Neural cell (in vitro differentiated cells): ENCODE data around the gene NEUROD1. TPM values are rescaled to one million over a fixed set of nuclear protein-coding genes. Genes with fewer than 3 reads are reported as not detected.

Experiments used
- H2AFZ ChIP-seq: fragments of 200-600, 300-800 bp; sonication (generic), shearing (Covaris generic); 2 replicates; pipeline ENCODE4 v1.6.0; 2014; ENCODE audit warnings: low read depth, mild to moderate bottlenecking, antibody characterized with exemption, low read length, moderate library complexity
- H3F3A ChIP-seq: fragments of 200-600 bp; shearing (Covaris generic); 2 replicates; pipeline ENCODE4 v1.6.1; 2016; ENCODE audit warnings: mild to moderate bottlenecking, moderate library complexity, mixed read lengths, antibody characterized with exemption, low read length; ENCODE audit not compliant: insufficient read depth, poor library complexity, severe bottlenecking
- H3K27ac ChIP-seq: fragments of 200-600, 300-800 bp; sonication (generic), shearing (Covaris generic); 2 replicates; pipeline ENCODE4 v1.5.1; 2014; ENCODE audit warnings: mild to moderate bottlenecking, low read length, moderate library complexity
- H3K27me3 ChIP-seq: fragments of 300-800, 200-600 bp; sonication (generic), shearing (Covaris generic); 2 replicates; pipeline ENCODE4 v1.6.0; 2014; ENCODE audit warnings: mild to moderate bottlenecking, low read depth, low read length, moderate library complexity; ENCODE audit not compliant: insufficient read depth
- H3K36me3 ChIP-seq: fragments of 300-800, 200-600 bp; sonication (generic), shearing (Covaris generic); 2 replicates; pipeline ENCODE4 v1.5.1; 2014; ENCODE audit warnings: mild to moderate bottlenecking, antibody characterized with exemption, low read length, moderate library complexity; ENCODE audit not compliant: insufficient read depth
- H3K4me2 ChIP-seq: fragments of 300-800, 200-600 bp; sonication (generic), shearing (Covaris generic); 2 replicates; pipeline ENCODE4 v1.6.0; 2014; ENCODE audit warnings: mild to moderate bottlenecking, low read length
- H3K4me3 ChIP-seq: fragments of 300-800, 200-600 bp; sonication (generic), shearing (Covaris generic); 2 replicates; pipeline ENCODE4 v1.5.1; 2014; ENCODE audit warnings: mild to moderate bottlenecking, low read length, moderate library complexity
- H3K79me2 ChIP-seq: fragments of 200-600 bp; shearing (Covaris generic); replicated peaks from 2 replicates; pipeline ENCODE4 v1.6.0; 2014; ENCODE audit warnings: mild to moderate bottlenecking, low read length, moderate library complexity; ENCODE audit not compliant: insufficient read depth
- H3K9ac ChIP-seq: fragments of 300-800, 200-600 bp; sonication (generic), shearing (Covaris generic); 2 replicates; pipeline ENCODE4 v1.6.1; 2016; ENCODE audit warnings: mild to moderate bottlenecking, low read length, mixed read lengths
- H3K9me2 ChIP-seq: fragments of 200-600 bp; shearing (Covaris generic); 2 replicates; pipeline ENCODE4 v1.6.1; 2016; ENCODE audit warnings: mild to moderate bottlenecking, low read length, mixed read lengths; ENCODE audit not compliant: insufficient read depth
- H3K9me3 ChIP-seq: fragments of 200-600, 300-800 bp; sonication (generic), shearing (Covaris generic); 2 replicates; pipeline ENCODE4 v1.6.1; 2016; ENCODE audit warnings: mild to moderate bottlenecking, mixed run types, low read length, moderate library complexity, mixed read lengths
- H4K20me1 ChIP-seq: fragments of 200-600 bp; shearing (Covaris generic); 2 replicates; pipeline ENCODE4 v1.6.1; 2016; ENCODE audit warnings: mild to moderate bottlenecking, mixed run types; ENCODE audit not compliant: insufficient read depth
- CTCF ChIP-seq: fragments of 450-650 bp; IDR thresholded peaks from 2 replicates; pipeline ENCODE4 v1.5.1; 2014; ENCODE audit warnings: antibody characterized with exemption, mild to moderate bottlenecking, moderate library complexity; ENCODE audit not compliant: poor library complexity, severe bottlenecking
- EP300 ChIP-seq: fragments of 450-650 bp; conservative IDR thresholded peaks from 2 replicates; pipeline ENCODE4 v1.6.1; 2014; ENCODE audit warnings: antibody characterized with exemption, mild to moderate bottlenecking, moderate library complexity; ENCODE audit not compliant: poor library complexity, severe bottlenecking
- EZH2 ChIP-seq: fragments of 200-600, 300-800 bp; shearing (Covaris generic), sonication (generic); IDR thresholded peaks from 2 replicates; pipeline ENCODE4 v1.6.1; 2014; ENCODE audit warnings: antibody characterized with exemption, low read length, borderline replicate concordance, mild to moderate bottlenecking; ENCODE audit not compliant: insufficient read depth, poor library complexity, severe bottlenecking
- MXI1 ChIP-seq: fragments of 450-650 bp; conservative IDR thresholded peaks from 2 replicates; pipeline ENCODE4 v1.6.1; 2014; ENCODE audit warnings: antibody characterized with exemption, mild to moderate bottlenecking; ENCODE audit not compliant: poor library complexity, severe bottlenecking
- POLR2AphosphoS5 ChIP-seq: IDR thresholded peaks from 2 replicates; pipeline ENCODE4 v1.6.1; 2012
- RAD21 ChIP-seq: fragments of 450-650 bp; conservative IDR thresholded peaks from 2 replicates; pipeline ENCODE4 v1.6.1; 2014; ENCODE audit warnings: antibody characterized with exemption, mild to moderate bottlenecking, moderate library complexity
- REST ChIP-seq: IDR thresholded peaks from 2 replicates; pipeline ENCODE4 v1.6.1; 2012; ENCODE audit warnings: borderline replicate concordance
- SMC3 ChIP-seq: fragments of 450-650 bp; conservative IDR thresholded peaks from 2 replicates; pipeline ENCODE4 v1.6.1; 2014; ENCODE audit warnings: antibody characterized with exemption, mild to moderate bottlenecking, moderate library complexity; ENCODE audit not compliant: poor library complexity
- TAF1 ChIP-seq: IDR thresholded peaks from 2 replicates; pipeline ENCODE4 v1.6.1; 2012; ENCODE audit warnings: low read depth
- polyA plus RNA-seq: library from polyadenylated mRNA; depleted of rRNA; stranded (reverse); fragments of >200 nt; gene quantifications from 2 replicates; pipeline ENCODE4 v1.2.3, GENCODE V29; 2014

The NEUROD1 gene
- polyA plus RNA-seq, 1 donor from 2014 or later: not detected

DNA sequence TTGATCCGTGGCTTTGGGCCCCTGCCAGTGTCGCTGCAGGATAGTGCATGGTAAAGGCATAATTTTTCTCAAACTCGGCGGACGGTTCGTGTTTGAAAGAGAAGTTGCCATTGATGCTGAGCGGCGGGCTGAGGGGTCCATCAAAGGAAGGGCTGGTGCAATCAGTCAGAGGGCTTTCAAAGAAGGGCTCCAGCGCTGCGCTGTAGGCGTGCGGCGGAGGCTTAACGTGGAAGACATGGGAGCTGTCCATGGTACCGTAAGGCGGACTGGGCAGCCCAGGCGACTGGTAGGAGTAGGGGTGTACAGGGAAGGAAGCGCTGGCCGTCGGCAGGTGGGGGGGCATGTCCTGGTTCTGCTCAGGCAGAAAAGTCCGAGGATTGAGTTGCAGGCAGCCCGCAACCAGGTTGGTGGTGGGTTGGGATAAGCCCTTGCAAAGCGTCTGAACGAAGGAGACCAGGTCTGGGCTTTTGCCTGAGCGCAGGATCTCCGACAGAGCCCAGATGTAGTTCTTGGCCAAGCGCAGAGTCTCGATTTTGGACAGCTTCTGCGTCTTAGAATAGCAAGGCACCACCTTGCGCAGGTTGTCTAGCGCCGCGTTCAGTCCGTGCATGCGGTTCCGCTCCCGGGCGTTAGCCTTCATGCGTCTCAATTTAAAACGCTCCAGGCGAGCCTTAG, 2.3 kb downstream of the NEUROD1 start:
- peaks cover 23% of the 10 kb centered on the region for H3K9me3 ChIP-seq
- H3K27ac ChIP-seq: no peak overlapping the region
- H3K79me2 ChIP-seq: no peaks in the 10 kb centered on the region
- no peak overlapping the region for H3K4me2 ChIP-seq
- no peak overlapping the region for H3K9ac ChIP-seq
- no peaks in the 10 kb centered on the region for H3F3A ChIP-seq
- TF ChIP-seq EP300 (no peak), POLR2AphosphoS5 (peak; percentile 12), EZH2 (peak; percentile 48), REST (peak; percentile 90)
- no peaks in the 10 kb centered on the region for H3K9me2 ChIP-seq
- H3K36me3 ChIP-seq: no peaks in the 10 kb centered on the region
- H3K4me3 ChIP-seq: peak overlapping the region; percentile 26
- H3K27me3 ChIP-seq: peaks cover 100% of the 10 kb centered on the region
- H4K20me1 ChIP-seq: no peaks in the 10 kb centered on the region
- H2AFZ ChIP-seq: no peak overlapping the region

DNA sequence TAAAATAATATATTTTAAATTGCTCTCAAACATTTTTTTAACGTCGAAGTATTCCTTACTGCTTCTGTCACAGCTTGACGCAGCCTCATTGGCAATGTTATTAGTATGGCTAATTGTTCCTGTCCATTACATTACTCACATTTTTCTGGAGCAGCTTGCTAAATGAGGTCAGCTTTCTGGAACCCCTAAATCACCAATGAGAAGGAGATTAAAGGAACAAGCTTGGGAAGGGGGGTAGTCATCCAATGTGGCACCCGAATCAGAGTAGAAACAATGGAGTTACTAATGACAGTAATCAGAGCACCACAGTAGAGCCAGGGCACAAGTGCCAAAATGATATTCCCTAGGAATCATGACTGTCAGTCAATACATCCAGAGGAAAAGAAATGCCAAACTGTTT, 5.1 kb downstream of the NEUROD1 start:
- Histone ChIP-seq H3K27ac (no peak overlapping the region), H3K79me2 (no peaks in the 10 kb centered on the region), H3K4me2 (no peak overlapping the region), H3K9me3 (peaks cover 9% of the 10 kb centered on the region), H4K20me1 (no peaks in the 10 kb centered on the region), H3K9ac (no peak overlapping the region), H3K9me2 (no peaks in the 10 kb centered on the region), H3K27me3 (peaks cover 77% of the 10 kb centered on the region), H3F3A (no peaks in the 10 kb centered on the region), H3K4me3 (no peak overlapping the region), H2AFZ (no peak overlapping the region), H3K36me3 (no peaks in the 10 kb centered on the region)
- TF ChIP-seq POLR2AphosphoS5: no peak
- TF ChIP-seq CTCF: no peak
- no peak for TF ChIP-seq EZH2
- TF ChIP-seq EP300: no peak
- TF ChIP-seq REST: no peak
- no peak for TF ChIP-seq SMC3
- no peak for TF ChIP-seq RAD21
- no peak for TF ChIP-seq TAF1
- no peak for TF ChIP-seq MXI1
